HCT116 (cell line): Measurements from ENCODE around the gene FARP1.

Experiments
- ATF3 ChIP-seq: IDR thresholded peaks from 2 replicates; pipeline ENCODE4 v1.6.1; 2012
- CTCF ChIP-seq, 3 experiments: fragments of 200-600 bp in 1 of 3; sonication (generic) in 1 of 3; IDR thresholded peaks in 2 of 3; conservative IDR thresholded peaks in 1 of 3; 2 replicates each; pipeline ENCODE4 v1.5.1; 2012 to 2017; ENCODE audit warnings: low read depth in 2 of 3, low read length in 2 of 3, antibody characterized with exemption in 1 of 3, borderline replicate concordance in 1 of 3, control low read depth in 1 of 3, mild to moderate bottlenecking in 1 of 3, mixed read lengths in 1 of 3, mixed run types in 1 of 3, moderate library complexity in 1 of 3; ENCODE audit not compliant: insufficient read depth in 1 of 3
- EGR1 ChIP-seq: IDR thresholded peaks from 2 replicates; pipeline ENCODE4 v1.6.1; 2012; ENCODE audit warnings: low read depth
- EZH2 ChIP-seq: fragments of 200-600 bp; sonication (generic); IDR thresholded peaks from 2 replicates; pipeline ENCODE4 v1.6.1; 2017; ENCODE audit warnings: antibody characterized with exemption, mixed run types
- EZH2phosphoT487 ChIP-seq: fragments of 200-600 bp; IDR thresholded peaks from 2 replicates; pipeline ENCODE4 v1.6.1; 2018; ENCODE audit warnings: antibody characterized with exemption, borderline replicate concordance
- MAX ChIP-seq: IDR thresholded peaks from 2 replicates; pipeline ENCODE4 v1.6.1; 2012
- POLR2A ChIP-seq: IDR thresholded peaks from 2 replicates; pipeline ENCODE4 v1.7.0; 2011; ENCODE audit warnings: borderline replicate concordance; ENCODE audit not compliant: insufficient read depth, insufficient read length; ENCODE audit errors: extremely low read depth
- POLR2AphosphoS5 ChIP-seq: IDR thresholded peaks from 2 replicates; pipeline ENCODE4 v1.6.1; 2011; ENCODE audit warnings: mild to moderate bottlenecking, low read depth, low read length, moderate library complexity
- REST ChIP-seq: IDR thresholded peaks from 2 replicates; pipeline ENCODE4 v1.6.1; 2012; ENCODE audit warnings: low read depth
- SIN3A ChIP-seq: IDR thresholded peaks from 2 replicates; pipeline ENCODE4 v1.6.1; 2012; ENCODE audit warnings: low read depth
- SP1 ChIP-seq: IDR thresholded peaks from 2 replicates; pipeline ENCODE4 v1.6.1; 2012; ENCODE audit warnings: low read depth
- YY1 ChIP-seq: IDR thresholded peaks from 2 replicates; pipeline ENCODE4 v1.6.1; 2011; ENCODE audit warnings: low read length, low read depth, moderate library complexity, mild to moderate bottlenecking; ENCODE audit not compliant: insufficient replicate concordance; ENCODE audit errors: extremely low read depth

- TF ChIP-seq CTCF (IDR thresholded peaks at IDR 0.05 in 2 of 3, conservative IDR thresholded peaks at IDR 0.05 in 1 of 3; ENCODE audit: borderline replicate concordance in 1 of 3, insufficient read depth in 1 of 3, low read depth in 2 of 3, low read length in 2 of 3) (no peak), POLR2AphosphoS5 (no peak), YY1 (no peak), ATF3 (no peak), SP1 (no peak), EZH2 (no peak), POLR2A (no peak), EGR1 (no peak), EZH2phosphoT487 (no peak), MAX (no peak), SIN3A (no peak), REST (no peak)
Measured at GRCh38 chr13:98332222-98332621, 189.3 kb downstream of the FARP1 start.
